ENCODE results near the gene MAST4. TPM values are rescaled to one million over a fixed set of nuclear protein-coding genes. Genes with fewer than 3 reads are reported as not detected.

Gene MAST4
- total RNA-seq, 1 donor from 2014 or later = 112 TPM

GRCh38 chr5:66932457-66932856, 336.3 kb downstream of the MAST4 start:
- Mint-ChIP-seq H3K4me1 (ENCODE audit: unreplicated experiment) (peaks cover 18% of the 10 kb centered on the region), H3K36me3 (ENCODE audit: low read depth, unreplicated experiment) (peaks cover 29% of the 10 kb centered on the region), H3K9me3 (ENCODE audit: unreplicated experiment) (no peaks in the 10 kb centered on the region), H3K27me3 (ENCODE audit: unreplicated experiment) (peaks cover 2% of the 10 kb centered on the region), H3K27ac (ENCODE audit: unreplicated experiment) (no peak overlapping the region), H3K4me3 (ENCODE audit: unreplicated experiment) (no peak overlapping the region)
- no peak for DNase-seq (ENCODE audit: low spot score)
- no peak for TF ChIP-seq CTCF (IDR thresholded peaks at IDR 0.05; ENCODE audit: unreplicated experiment)

- no peaks in the 10 kb centered on the region for H3K9me3 Mint-ChIP-seq (ENCODE audit: unreplicated experiment)
- no peak overlapping the region for H3K4me3 Mint-ChIP-seq (ENCODE audit: unreplicated experiment)
Observed at GRCh38 chr5:66933066-66933465, 336.9 kb downstream of the MAST4 start.

GRCh38 chr5:66939094-66939493, 342.9 kb downstream of the MAST4 start:
- no peak overlapping the region for H3K27ac Mint-ChIP-seq (ENCODE audit: unreplicated experiment)
- no peaks in the 10 kb centered on the region for H3K4me1 Mint-ChIP-seq (ENCODE audit: unreplicated experiment)
- no peak for DNase-seq (ENCODE audit: low spot score)
- no peaks in the 10 kb centered on the region for H3K27me3 Mint-ChIP-seq (ENCODE audit: unreplicated experiment)
- H3K36me3 Mint-ChIP-seq (ENCODE audit: low read depth, unreplicated experiment) = peaks cover 32% of the 10 kb centered on the region
- no peak for TF ChIP-seq CTCF (IDR thresholded peaks at IDR 0.05; ENCODE audit: unreplicated experiment)
- H3K9me3 Mint-ChIP-seq (ENCODE audit: unreplicated experiment) = no peaks in the 10 kb centered on the region
- no peak overlapping the region for H3K4me3 Mint-ChIP-seq (ENCODE audit: unreplicated experiment)

More at GRCh38 chr5:66933066-66933465, 336.9 kb downstream of the MAST4 start:
- Mint-ChIP-seq H3K4me1 (ENCODE audit: unreplicated experiment) (peaks cover 18% of the 10 kb centered on the region), H3K36me3 (ENCODE audit: low read depth, unreplicated experiment) (peaks cover 25% of the 10 kb centered on the region), H3K27ac (ENCODE audit: unreplicated experiment) (no peak overlapping the region), H3K27me3 (ENCODE audit: unreplicated experiment) (no peaks in the 10 kb centered on the region)
- no peak for TF ChIP-seq CTCF (IDR thresholded peaks at IDR 0.05; ENCODE audit: unreplicated experiment)
- no peak for DNase-seq (ENCODE audit: low spot score)

GRCh38 chr5:66945389-66946349, 349.5 kb downstream of the MAST4 start:
- Mint-ChIP-seq H3K27me3 (ENCODE audit: unreplicated experiment) (peaks cover 5% of the 10 kb centered on the region), H3K9me3 (ENCODE audit: unreplicated experiment) (no peaks in the 10 kb centered on the region), H3K27ac (ENCODE audit: unreplicated experiment) (no peak overlapping the region), H3K36me3 (ENCODE audit: low read depth, unreplicated experiment) (peaks cover 20% of the 10 kb centered on the region), H3K4me1 (ENCODE audit: unreplicated experiment) (peaks cover 29% of the 10 kb centered on the region), H3K4me3 (ENCODE audit: unreplicated experiment) (no peak overlapping the region)
- TF ChIP-seq CTCF (IDR thresholded peaks at IDR 0.05; ENCODE audit: unreplicated experiment) = no peak
- DNase-seq (ENCODE audit: low spot score) = no peak

GRCh38 chr5:66947458-66947857, 351.3 kb downstream of the MAST4 start:
- Mint-ChIP-seq H3K27me3 (ENCODE audit: unreplicated experiment) (peaks cover 5% of the 10 kb centered on the region), H3K9me3 (ENCODE audit: unreplicated experiment) (no peaks in the 10 kb centered on the region), H3K4me1 (ENCODE audit: unreplicated experiment) (peaks cover 29% of the 10 kb centered on the region), H3K27ac (ENCODE audit: unreplicated experiment) (no peak overlapping the region), H3K36me3 (ENCODE audit: low read depth, unreplicated experiment) (peaks cover 28% of the 10 kb centered on the region), H3K4me3 (ENCODE audit: unreplicated experiment) (no peak overlapping the region)
- TF ChIP-seq CTCF (IDR thresholded peaks at IDR 0.05; ENCODE audit: unreplicated experiment) = no peak
- no peak for DNase-seq (ENCODE audit: low spot score)

All from endothelial cell (in vitro differentiated cells).